Keratinocyte (primary cell): Measurements from ENCODE around the gene TRIM8.

Experiments
- EZH2 ChIP-seq: IDR thresholded peaks from one replicate; pipeline ENCODE4 v1.6.1; 2012; ENCODE audit warnings: inconsistent platforms, mild to moderate bottlenecking, low read length, moderate library complexity
- TF ChIP-seq, protein P1 (sequence below), 3 experiments: IDR thresholded peaks in 1 of 3; conservative IDR thresholded peaks in 1 of 3; optimal IDR thresholded peaks in 1 of 3; 2 replicates in 2 of 3; 3 replicates in 1 of 3; pipeline versions ENCODE3 to v1.5.1; 2011; ENCODE audit warnings: low read length in 3 of 3, mild to moderate bottlenecking in 3 of 3, moderate library complexity in 2 of 3, control low read depth in 1 of 3, inconsistent platforms in 1 of 3; ENCODE audit not compliant: insufficient read depth in 2 of 3; ENCODE audit errors: extremely low read depth in 1 of 3

DNA sequence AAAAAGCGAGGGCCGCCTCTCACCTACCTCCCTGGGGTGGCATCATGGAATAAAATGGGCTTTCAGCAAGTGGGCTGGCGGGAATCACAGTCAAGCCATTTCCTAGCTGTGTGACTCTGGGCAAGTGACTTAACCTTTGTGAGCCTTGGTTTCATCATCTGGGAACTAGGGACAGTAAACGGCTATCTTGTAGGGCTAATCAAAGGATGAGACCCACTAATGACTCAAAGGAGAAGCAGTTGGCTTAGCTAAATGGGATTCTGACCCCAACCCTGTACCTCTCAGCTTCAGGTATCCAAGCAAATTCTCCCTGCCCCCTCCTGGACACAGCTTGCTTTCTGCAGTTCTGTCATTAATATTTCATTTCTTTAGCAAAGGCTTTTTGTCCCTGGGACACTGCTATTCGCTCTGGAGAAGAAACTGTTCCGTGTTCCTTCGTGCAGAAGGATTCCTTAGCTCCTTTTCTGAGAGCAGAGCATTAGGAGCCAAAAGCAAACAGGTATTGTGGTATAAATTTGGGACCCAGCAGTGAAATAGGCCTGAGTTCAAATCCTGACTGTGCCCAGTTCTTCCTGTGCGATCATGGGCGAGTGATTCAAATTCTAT lies 25.9 kb downstream of the TRIM8 start:
- TF ChIP-seq, protein P1, sequence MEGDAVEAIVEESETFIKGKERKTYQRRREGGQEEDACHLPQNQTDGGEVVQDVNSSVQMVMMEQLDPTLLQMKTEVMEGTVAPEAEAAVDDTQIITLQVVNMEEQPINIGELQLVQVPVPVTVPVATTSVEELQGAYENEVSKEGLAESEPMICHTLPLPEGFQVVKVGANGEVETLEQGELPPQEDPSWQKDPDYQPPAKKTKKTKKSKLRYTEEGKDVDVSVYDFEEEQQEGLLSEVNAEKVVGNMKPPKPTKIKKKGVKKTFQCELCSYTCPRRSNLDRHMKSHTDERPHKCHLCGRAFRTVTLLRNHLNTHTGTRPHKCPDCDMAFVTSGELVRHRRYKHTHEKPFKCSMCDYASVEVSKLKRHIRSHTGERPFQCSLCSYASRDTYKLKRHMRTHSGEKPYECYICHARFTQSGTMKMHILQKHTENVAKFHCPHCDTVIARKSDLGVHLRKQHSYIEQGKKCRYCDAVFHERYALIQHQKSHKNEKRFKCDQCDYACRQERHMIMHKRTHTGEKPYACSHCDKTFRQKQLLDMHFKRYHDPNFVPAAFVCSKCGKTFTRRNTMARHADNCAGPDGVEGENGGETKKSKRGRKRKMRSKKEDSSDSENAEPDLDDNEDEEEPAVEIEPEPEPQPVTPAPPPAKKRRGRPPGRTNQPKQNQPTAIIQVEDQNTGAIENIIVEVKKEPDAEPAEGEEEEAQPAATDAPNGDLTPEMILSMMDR (optimal IDR thresholded peaks at IDR 0.05 in 1 of 3, IDR thresholded peaks at IDR 0.05 in 1 of 3, conservative IDR thresholded peaks at IDR 0.05 in 1 of 3; ENCODE audit: extremely low read depth in 1 of 3, insufficient read depth in 2 of 3, low read length in 3 of 3), result no peak
- TF ChIP-seq EZH2, result no peak
